Measurements from ENCODE around the gene MTX2. TPM values are rescaled to one million over a fixed set of nuclear protein-coding genes. Genes with fewer than 3 reads are reported as not detected.

MTX2 gene
- 10 to 100 TPM; 23.4 to 42.0 (median 33.7) TPM for total RNA-seq

GRCh38 chr2:176269319-176270099, at the start of gene MTX2:
MTX2 (plus strand) TSS chr2:176269442; CDS start chr2:176269630, 188 bp downstream.
- Histone ChIP-seq H3K4me1 (peaks cover 15 to 19% of the 10 kb centered on the region in 2 donors), H3K4me3 (replicated peaks in 1 of 3) (peak within 1 kb of the TSS; percentile 9 to 83 (median 82)), H3K27ac (peak within 1 kb of the TSS; percentile 86 to 93 (median 91)), H3K9me3 (no peaks in the 10 kb centered on the region), H3K27me3 (no peaks in the 10 kb centered on the region), H3K36me3 (no peaks in the 10 kb centered on the region)
- intact Hi-C loops (cut with DNase I): loop anchor here (10.0 kb wide), 1 partner anchor 185 kb away; no protein-coding TSS in a partner anchor
- peak; percentile 73 to 74 for DNase-seq
- 0 to 1% methylated on average over 13 to 14 of the region's 58 CpGs for WGBS, 2 donors
- peak in 1 of 2 donors; percentile 62 for TF ChIP-seq POLR2A (IDR thresholded peaks at IDR 0.05)
- TF ChIP-seq, protein P1, sequence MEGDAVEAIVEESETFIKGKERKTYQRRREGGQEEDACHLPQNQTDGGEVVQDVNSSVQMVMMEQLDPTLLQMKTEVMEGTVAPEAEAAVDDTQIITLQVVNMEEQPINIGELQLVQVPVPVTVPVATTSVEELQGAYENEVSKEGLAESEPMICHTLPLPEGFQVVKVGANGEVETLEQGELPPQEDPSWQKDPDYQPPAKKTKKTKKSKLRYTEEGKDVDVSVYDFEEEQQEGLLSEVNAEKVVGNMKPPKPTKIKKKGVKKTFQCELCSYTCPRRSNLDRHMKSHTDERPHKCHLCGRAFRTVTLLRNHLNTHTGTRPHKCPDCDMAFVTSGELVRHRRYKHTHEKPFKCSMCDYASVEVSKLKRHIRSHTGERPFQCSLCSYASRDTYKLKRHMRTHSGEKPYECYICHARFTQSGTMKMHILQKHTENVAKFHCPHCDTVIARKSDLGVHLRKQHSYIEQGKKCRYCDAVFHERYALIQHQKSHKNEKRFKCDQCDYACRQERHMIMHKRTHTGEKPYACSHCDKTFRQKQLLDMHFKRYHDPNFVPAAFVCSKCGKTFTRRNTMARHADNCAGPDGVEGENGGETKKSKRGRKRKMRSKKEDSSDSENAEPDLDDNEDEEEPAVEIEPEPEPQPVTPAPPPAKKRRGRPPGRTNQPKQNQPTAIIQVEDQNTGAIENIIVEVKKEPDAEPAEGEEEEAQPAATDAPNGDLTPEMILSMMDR (IDR thresholded peaks at IDR 0.05): peak in 4 of 6 experiments; percentile 20 to 37 (median 26)

DNA sequence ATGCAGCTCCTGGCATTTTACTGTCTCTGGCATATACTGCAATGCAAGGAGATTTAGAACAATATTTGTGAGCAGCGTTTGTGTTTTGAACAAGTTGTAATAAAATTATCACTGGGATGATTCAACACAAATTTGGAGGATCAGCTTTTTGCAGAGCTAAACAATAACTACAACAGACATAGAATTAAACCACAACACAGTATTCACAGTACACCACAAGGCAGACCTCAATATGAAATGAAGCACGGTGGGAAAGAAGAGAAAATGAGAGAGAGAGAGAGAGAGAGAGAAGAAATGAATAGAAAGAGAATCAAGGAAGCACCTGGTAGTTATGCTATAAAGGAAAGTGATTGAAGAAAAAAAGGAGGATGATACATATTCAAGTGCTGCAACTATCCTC, 41.4 kb upstream of the MTX2 start:
- Histone ChIP-seq H3K27ac (no peak overlapping the region), H3K9me3 (no peaks in the 10 kb centered on the region), H3K4me3 (replicated peaks in 1 of 3) (no peak overlapping the region), H3K27me3 (no peaks in the 10 kb centered on the region), H3K36me3 (no peaks in the 10 kb centered on the region), H3K4me1 (no peaks in the 10 kb centered on the region)
- intact Hi-C loops (cut with DNase I): no loop called here
- 81 to 87% methylated on average over 2 of the region's 2 CpGs for WGBS, 2 donors
- no peak for DNase-seq
- TF ChIP-seq, protein P1 (IDR thresholded peaks at IDR 0.05): no peak
- TF ChIP-seq POLR2A (IDR thresholded peaks at IDR 0.05): no peak

DNA sequence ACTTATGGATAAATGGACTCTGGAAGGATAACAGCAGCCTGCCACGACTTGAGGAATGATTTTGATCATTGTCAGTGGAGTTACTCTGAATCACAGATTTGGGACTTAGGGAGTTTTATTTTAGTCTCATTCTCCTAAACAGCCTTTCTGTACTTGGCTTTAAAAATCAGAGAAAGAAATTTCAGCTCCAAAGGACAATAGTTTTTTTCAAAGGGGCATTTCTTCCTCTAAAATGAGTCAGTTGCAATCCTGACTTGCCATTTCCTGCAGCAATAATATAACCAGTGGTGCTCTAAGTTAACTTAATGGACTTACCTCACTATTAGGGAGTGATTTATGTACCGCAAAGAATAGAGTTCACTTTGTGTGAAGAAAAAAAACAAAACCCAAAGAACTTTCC, 35.1 kb upstream of the MTX2 start:
- Histone ChIP-seq H3K4me1 (no peaks in the 10 kb centered on the region), H3K9me3 (no peaks in the 10 kb centered on the region)
- WGBS, 2 donors: 58 to 76% methylated on average over 2 of the region's 2 CpGs

GRCh38 chr2:176234940-176235339, 34.3 kb upstream of the MTX2 start:
- DNase-seq: no peak
- Histone ChIP-seq H3K36me3 (no peaks in the 10 kb centered on the region), H3K9me3 (no peaks in the 10 kb centered on the region), H3K27me3 (no peaks in the 10 kb centered on the region), H3K4me1 (no peaks in the 10 kb centered on the region), H3K4me3 (replicated peaks in 1 of 3) (no peak overlapping the region), H3K27ac (no peak overlapping the region)
- intact Hi-C loops (cut with DNase I): no loop called here
- TF ChIP-seq POLR2A (IDR thresholded peaks at IDR 0.05): no peak
- TF ChIP-seq, protein P1 (IDR thresholded peaks at IDR 0.05): no peak
- 12 to 29% methylated on average over 1 of the region's 1 CpG for WGBS, 2 donors

More for the DNA sequence above, 35.1 kb upstream of the MTX2 start:
- no peak overlapping the region for H3K4me3 ChIP-seq (replicated peaks in 1 of 3)
- no peak for DNase-seq
- no peaks in the 10 kb centered on the region for H3K27me3 ChIP-seq
- H3K27ac ChIP-seq: no peak overlapping the region
- no peaks in the 10 kb centered on the region for H3K36me3 ChIP-seq
- intact Hi-C loops (cut with DNase I): no loop called here
- no peak for TF ChIP-seq POLR2A (IDR thresholded peaks at IDR 0.05)
- TF ChIP-seq, protein P1 (IDR thresholded peaks at IDR 0.05): no peak

GRCh38 chr2:176237456-176237855, 31.8 kb upstream of the MTX2 start:
- Histone ChIP-seq H3K27ac (no peak overlapping the region), H3K36me3 (no peaks in the 10 kb centered on the region), H3K27me3 (no peaks in the 10 kb centered on the region), H3K4me1 (no peaks in the 10 kb centered on the region), H3K9me3 (no peaks in the 10 kb centered on the region), H3K4me3 (replicated peaks in 1 of 3) (no peak overlapping the region)
- whole genome bisulfite sequencing, 2 donors: 64 to 72% methylated on average over 4 of the region's 4 CpGs
- TF ChIP-seq, protein P1 (IDR thresholded peaks at IDR 0.05): no peak
- no peak for TF ChIP-seq POLR2A (IDR thresholded peaks at IDR 0.05)
- intact Hi-C loops (cut with DNase I): no loop called here
- DNase-seq: no peak
